HEK293 (cell line): Measurements from ENCODE around the gene DNMT3L.
"Not testable (repeated sequence)": the region's sequence is repeated elsewhere in the genome, so short reads cannot be mapped to it uniquely, and the experiment has no call there.

Experiments used
- CTCF ChIA-PET: fragments of 350-600 bp; formaldehyde crosslinking; extraction: SDS; loops from one replicate; lab custom pipeline; 2021; ENCODE audit warnings: antibody characterized with exemption; lab: Yijun Ruan, JAX
- POLR2A ChIA-PET: fragments of 300-600 bp; formaldehyde crosslinking; extraction: SDS; loops from one replicate; lab custom pipeline; 2020; ENCODE audit warnings: antibody characterized with exemption, inconsistent platforms; lab: Yijun Ruan, JAX
- H3K27ac ChIP-seq: fragments of 200-500 bp; sonication (Bioruptor generic); 2 replicates; pipeline ENCODE4 v1.5.1; 2014; ENCODE audit warnings: low read depth, low read length, control low read depth, inconsistent platforms; ENCODE audit errors: extremely low read depth
- H3K36me3 ChIP-seq, 2 experiments: fragments of 200-500 bp in 1 of 2; sonication (Bioruptor generic) in 1 of 2; 1 replicate in 1 of 2; 2 replicates in 1 of 2; pipeline ENCODE4 v1.5.1; 2014 to 2017; ENCODE audit warnings: inconsistent platforms in 2 of 2, low read length in 2 of 2; ENCODE audit not compliant: control insufficient read depth in 2 of 2, insufficient read depth in 1 of 2
- H3K4me1 ChIP-seq: fragments of 200-500 bp; sonication (Bioruptor generic); 2 replicates; pipeline ENCODE4 v1.5.1; 2014; ENCODE audit warnings: mild to moderate bottlenecking, low read length, inconsistent platforms; ENCODE audit not compliant: control insufficient read depth, insufficient read depth
- H3K4me3 ChIP-seq: 2 replicates; pipeline ENCODE4 v1.5.1; 2011; ENCODE audit warnings: low read depth, mild to moderate bottlenecking, control low read depth, low read length, moderate library complexity
- H3K9me3 ChIP-seq: fragments of 200-500 bp; sonication (Bioruptor generic); 2 replicates; pipeline ENCODE4 v1.5.1; 2014; ENCODE audit warnings: low read depth, low read length, inconsistent platforms; ENCODE audit not compliant: control insufficient read depth, insufficient read depth

Gene DNMT3L

GRCh38 chr21:44247904-44248303, 13.8 kb downstream of the DNMT3L start:
- CTCF ChIA-PET, H3K4me1 ChIP-seq, H3K36me3 ChIP-seq, POLR2A ChIA-PET, H3K9me3 ChIP-seq, H3K4me3 ChIP-seq, H3K27ac ChIP-seq: not testable (repeated sequence)

GRCh38 chr21:44243980-44244379, 17.7 kb downstream of the DNMT3L start:
- H3K4me3 ChIP-seq, H3K27ac ChIP-seq, H3K36me3 ChIP-seq, H3K4me1 ChIP-seq, CTCF ChIA-PET, POLR2A ChIA-PET, H3K9me3 ChIP-seq: not testable (repeated sequence)

GRCh38 chr21:44241281-44241680, 20.4 kb downstream of the DNMT3L start:
- H3K36me3 ChIP-seq, H3K27ac ChIP-seq, H3K4me1 ChIP-seq, CTCF ChIA-PET, H3K4me3 ChIP-seq, POLR2A ChIA-PET, H3K9me3 ChIP-seq: not testable (repeated sequence)

- H3K4me1 ChIP-seq, H3K36me3 ChIP-seq, CTCF ChIA-PET, H3K27ac ChIP-seq, H3K9me3 ChIP-seq, POLR2A ChIA-PET, H3K4me3 ChIP-seq: not testable (repeated sequence)
Observed at GRCh38 chr21:44240842-44241241, 20.9 kb downstream of the DNMT3L start, which contains the start of gene ICOSLG. ICOSLG (minus strand) TSS chr21:44240943; CDS start chr21:44240817, 126 bp downstream.

- H3K27ac ChIP-seq, H3K36me3 ChIP-seq, H3K4me3 ChIP-seq, POLR2A ChIA-PET, H3K9me3 ChIP-seq, CTCF ChIA-PET, H3K4me1 ChIP-seq: not testable (repeated sequence)
Observed at GRCh38 chr21:44240353-44240752, 21.3 kb downstream of the DNMT3L start.

- H3K36me3 ChIP-seq, CTCF ChIA-PET, H3K4me3 ChIP-seq, H3K4me1 ChIP-seq, H3K27ac ChIP-seq, POLR2A ChIA-PET, H3K9me3 ChIP-seq: not testable (repeated sequence)
Observed at GRCh38 chr21:44229561-44229960, 32.1 kb downstream of the DNMT3L start.

GRCh38 chr21:44228109-44228508, 33.6 kb downstream of the DNMT3L start:
- H3K4me1 ChIP-seq, H3K36me3 ChIP-seq, H3K27ac ChIP-seq, POLR2A ChIA-PET, H3K9me3 ChIP-seq, CTCF ChIA-PET, H3K4me3 ChIP-seq: not testable (repeated sequence)

- CTCF ChIA-PET, H3K4me3 ChIP-seq, H3K27ac ChIP-seq, H3K4me1 ChIP-seq, POLR2A ChIA-PET, H3K9me3 ChIP-seq, H3K36me3 ChIP-seq: not testable (repeated sequence)
Observed at GRCh38 chr21:44227614-44228013, 34.1 kb downstream of the DNMT3L start.

- CTCF ChIA-PET, H3K4me3 ChIP-seq, H3K4me1 ChIP-seq, H3K9me3 ChIP-seq, H3K27ac ChIP-seq, H3K36me3 ChIP-seq, POLR2A ChIA-PET: not testable (repeated sequence)
Observed at GRCh38 chr21:44225605-44226004, 36.1 kb downstream of the DNMT3L start.

GRCh38 chr21:44223334-44223733, 38.4 kb downstream of the DNMT3L start:
- CTCF ChIA-PET, H3K36me3 ChIP-seq, H3K9me3 ChIP-seq, H3K4me1 ChIP-seq, POLR2A ChIA-PET, H3K27ac ChIP-seq, H3K4me3 ChIP-seq: not testable (repeated sequence)

GRCh38 chr21:44220674-44221073, 41.0 kb downstream of the DNMT3L start:
- CTCF ChIA-PET, H3K4me1 ChIP-seq, H3K36me3 ChIP-seq, H3K4me3 ChIP-seq, H3K9me3 ChIP-seq, H3K27ac ChIP-seq, POLR2A ChIA-PET: not testable (repeated sequence)

GRCh38 chr21:44218461-44218860, 43.2 kb downstream of the DNMT3L start:
- POLR2A ChIA-PET, H3K4me1 ChIP-seq, H3K27ac ChIP-seq, H3K4me3 ChIP-seq, H3K36me3 ChIP-seq, H3K9me3 ChIP-seq, CTCF ChIA-PET: not testable (repeated sequence)
